Endothelial cell of umbilical vein (primary cell): Measurements from ENCODE around the gene SLFN14.

Experiments
- CTCF ChIP-seq, 2 donors: IDR thresholded peaks; 1 replicate in 1 of 2; 2 replicates in 1 of 2; pipeline ENCODE4 v1.5.1; 2011; ENCODE audit warnings: low read length in 2 of 2, mild to moderate bottlenecking in 2 of 2, moderate library complexity in 2 of 2, control low read depth in 1 of 2, inconsistent platforms in 1 of 2, low read depth in 1 of 2; ENCODE audit not compliant: insufficient read depth in 1 of 2; ENCODE audit errors: extremely low read depth in 1 of 2
- EZH2 ChIP-seq: IDR thresholded peaks from 2 replicates; pipeline ENCODE4 v1.6.1; 2012; ENCODE audit warnings: borderline replicate concordance, low read depth, mild to moderate bottlenecking, moderate library complexity, low read length, inconsistent platforms; ENCODE audit not compliant: severe bottlenecking
- JUN ChIP-seq: IDR thresholded peaks from 2 replicates; pipeline ENCODE4 v1.6.1; 2011; ENCODE audit warnings: borderline replicate concordance, low read depth; ENCODE audit not compliant: insufficient read length, insufficient read depth
- MAX ChIP-seq: IDR thresholded peaks from 2 replicates; pipeline ENCODE4 v1.6.1; 2011; ENCODE audit not compliant: insufficient read depth, insufficient read length
- MYC ChIP-seq: IDR thresholded peaks from one replicate; pipeline ENCODE4 v1.6.1; 2011; ENCODE audit warnings: mild to moderate bottlenecking, low read depth, low read length
- POLR2A ChIP-seq: IDR thresholded peaks from 2 replicates; pipeline ENCODE4 v1.6.1; 2012; ENCODE audit warnings: low read depth, mild to moderate bottlenecking, control low read depth, low read length
- POLR2AphosphoS5 ChIP-seq: IDR thresholded peaks from 2 replicates; pipeline ENCODE4 v1.6.1; 2012; ENCODE audit warnings: low read depth, mild to moderate bottlenecking, control low read depth, low read length, moderate library complexity; ENCODE audit not compliant: insufficient read depth

- TF ChIP-seq EZH2 (no peak), POLR2AphosphoS5 (no peak), MAX (no peak), CTCF (IDR thresholded peaks at IDR 0.05; ENCODE audit: extremely low read depth in 1 of 2, insufficient read depth in 1 of 2, low read depth in 1 of 2, low read length in 2 of 2) (no peak), POLR2A (no peak), MYC (no peak), JUN (no peak)
These were observed 49.2 kb upstream of the SLFN14 start for GRCh38 chr17:35609831-35610230.
